Astrocyte (in vitro differentiated cells and primary cell): ENCODE results near the gene ACER1. TPM values are rescaled to one million over a fixed set of nuclear protein-coding genes. Genes with fewer than 3 reads are reported as not detected.

Experiments used
- DNase-seq: peaks from one replicate; pipeline ENCODE4 v3.0.0-alpha.2; 2010; ENCODE audit warnings: low read depth
- FAIRE-seq: peaks from 2 replicates; lab custom pipeline; 2011; peaks lifted over from hg19 to GRCh38; lab: Jason Lieb, UNC
- H2AFZ ChIP-seq: 2 replicates; pipeline ENCODE4 v1.6.0; 2012; ENCODE audit warnings: low read depth, low read length, inconsistent platforms
- H3K27ac ChIP-seq: 2 replicates; pipeline ENCODE4 v1.5.1; 2011; ENCODE audit warnings: low read depth, low read length, inconsistent platforms
- H3K27me3 ChIP-seq: 2 replicates; pipeline ENCODE4 v1.6.0; 2011; ENCODE audit warnings: low read length, inconsistent platforms; ENCODE audit not compliant: insufficient read depth
- H3K36me3 ChIP-seq: 2 replicates; pipeline ENCODE4 v1.5.1; 2011; ENCODE audit warnings: low read length, inconsistent platforms; ENCODE audit not compliant: insufficient read depth
- H3K4me1 ChIP-seq: 2 replicates; pipeline ENCODE4 v1.5.1; 2011; ENCODE audit warnings: low read length, inconsistent platforms; ENCODE audit not compliant: insufficient read depth
- H3K4me2 ChIP-seq: 2 replicates; pipeline ENCODE4 v1.6.0; 2012; ENCODE audit warnings: low read length, inconsistent platforms
- H3K4me3 ChIP-seq: 2 replicates; pipeline ENCODE4 v1.5.1; 2011; ENCODE audit warnings: low read depth, mild to moderate bottlenecking, low read length, inconsistent platforms; ENCODE audit not compliant: insufficient read depth
- H3K79me2 ChIP-seq: 2 replicates; pipeline ENCODE4 v1.6.0; 2012; ENCODE audit warnings: mild to moderate bottlenecking, low read length, inconsistent platforms; ENCODE audit not compliant: insufficient read depth
- H3K9ac ChIP-seq: 2 replicates; pipeline ENCODE4 v1.6.0; 2012; ENCODE audit warnings: mild to moderate bottlenecking, low read length, inconsistent platforms
- H3K9me3 ChIP-seq: 2 replicates; pipeline ENCODE4 v1.5.1; 2012; ENCODE audit warnings: low read depth, mild to moderate bottlenecking, low read length, inconsistent platforms; ENCODE audit not compliant: insufficient read depth
- H4K20me1 ChIP-seq: 2 replicates; pipeline ENCODE4 v1.6.0; 2012; ENCODE audit warnings: low read length, inconsistent platforms; ENCODE audit not compliant: insufficient read depth
- H3K27ac Mint-ChIP-seq: one replicate; pipeline ENCODE4 v1.8.0; 2021; ENCODE audit warnings: mild to moderate bottlenecking, mixed read lengths; ENCODE audit not compliant: unreplicated experiment
- H3K27me3 Mint-ChIP-seq: one replicate; pipeline ENCODE4 v1.8.0; 2021; ENCODE audit warnings: low read depth, mixed read lengths; ENCODE audit not compliant: unreplicated experiment
- H3K36me3 Mint-ChIP-seq: one replicate; pipeline ENCODE4 v1.8.0; 2021; ENCODE audit warnings: low read depth, mixed read lengths; ENCODE audit not compliant: unreplicated experiment
- H3K4me1 Mint-ChIP-seq: one replicate; pipeline ENCODE4 v1.8.0; 2021; ENCODE audit warnings: low read depth, mixed read lengths; ENCODE audit not compliant: unreplicated experiment
- H3K4me3 Mint-ChIP-seq: one replicate; pipeline ENCODE4 v1.8.0; 2021; ENCODE audit warnings: mild to moderate bottlenecking, moderate library complexity, mixed read lengths; ENCODE audit not compliant: unreplicated experiment
- H3K9me3 Mint-ChIP-seq: one replicate; pipeline ENCODE4 v1.8.0; 2021; ENCODE audit warnings: mild to moderate bottlenecking, mixed read lengths; ENCODE audit not compliant: unreplicated experiment
- CTCF ChIP-seq: IDR thresholded peaks from 2 replicates; pipeline ENCODE4 v1.5.1; 2011; ENCODE audit warnings: low read depth, mild to moderate bottlenecking, inconsistent platforms, low read length, moderate library complexity; ENCODE audit not compliant: insufficient read depth
- EZH2 ChIP-seq: IDR thresholded peaks from 2 replicates; pipeline ENCODE4 v1.6.1; 2012; ENCODE audit warnings: mild to moderate bottlenecking, low read length, inconsistent platforms; ENCODE audit not compliant: insufficient read depth
- total RNA-seq: library from RNA; stranded (reverse); gene quantifications from 2 replicates; pipeline ENCODE4 v1.2.1, GENCODE V29; 2021

ACER1 gene
- total RNA-seq, 1 donor from 2014 or later: not detected

GRCh38 chr19:6334490-6335285, 1.3 kb upstream of the ACER1 start:
- H3K27me3 ChIP-seq: no peaks in the 10 kb centered on the region
- H3K36me3 ChIP-seq: no peaks in the 10 kb centered on the region
- H3K27ac ChIP-seq: no peak overlapping the region
- H3K9me3 ChIP-seq: no peaks in the 10 kb centered on the region
- H3K79me2 ChIP-seq: no peaks in the 10 kb centered on the region
- no peak overlapping the region for H3K4me2 ChIP-seq
- Mint-ChIP-seq H3K4me3 (no peak overlapping the region), H3K9me3 (peaks cover 3% of the 10 kb centered on the region), H3K27ac (no peak overlapping the region), H3K4me1 (no peaks in the 10 kb centered on the region), H3K27me3 (peaks cover 3% of the 10 kb centered on the region), H3K36me3 (no peaks in the 10 kb centered on the region)
- DNase-seq (no peak), FAIRE-seq (no peak)
- no peak overlapping the region for H2AFZ ChIP-seq
- H4K20me1 ChIP-seq: no peaks in the 10 kb centered on the region
- TF ChIP-seq CTCF (no peak), EZH2 (no peak)
- H3K9ac ChIP-seq: no peak overlapping the region
- no peak overlapping the region for H3K4me3 ChIP-seq
- no peaks in the 10 kb centered on the region for H3K4me1 ChIP-seq

GRCh38 chr19:6326815-6327214, 6.6 kb downstream of the ACER1 start:
- Histone ChIP-seq H3K27me3 (peaks cover 6% of the 10 kb centered on the region), H3K4me2 (no peak overlapping the region), H4K20me1 (no peaks in the 10 kb centered on the region), H3K9ac (no peak overlapping the region), H2AFZ (no peak overlapping the region), H3K36me3 (no peaks in the 10 kb centered on the region), H3K9me3 (no peaks in the 10 kb centered on the region), H3K27ac (no peak overlapping the region), H3K4me3 (no peak overlapping the region), H3K4me1 (no peaks in the 10 kb centered on the region), H3K79me2 (no peaks in the 10 kb centered on the region)
- Mint-ChIP-seq H3K4me3 (no peak overlapping the region), H3K4me1 (no peaks in the 10 kb centered on the region), H3K9me3 (peaks cover 12% of the 10 kb centered on the region), H3K27me3 (peaks cover 16% of the 10 kb centered on the region), H3K27ac (no peak overlapping the region), H3K36me3 (no peaks in the 10 kb centered on the region)
- FAIRE-seq (no peak), DNase-seq (no peak)
- TF ChIP-seq CTCF: no peak
- no peak for TF ChIP-seq EZH2

- TF ChIP-seq CTCF: no peak
- no peak for TF ChIP-seq EZH2
- no peak for DNase-seq
- H3K4me1 ChIP-seq: no peaks in the 10 kb centered on the region
- Mint-ChIP-seq H3K4me1 (no peaks in the 10 kb centered on the region), H3K27me3 (peaks cover 13% of the 10 kb centered on the region), H3K36me3 (no peaks in the 10 kb centered on the region), H3K27ac (no peak overlapping the region), H3K4me3 (no peak overlapping the region), H3K9me3 (peaks cover 12% of the 10 kb centered on the region)
- H3K9ac ChIP-seq: no peak overlapping the region
- no peak overlapping the region for H3K4me3 ChIP-seq
- no peak overlapping the region for H3K27ac ChIP-seq
- no peaks in the 10 kb centered on the region for H3K79me2 ChIP-seq
- no peaks in the 10 kb centered on the region for H3K9me3 ChIP-seq
- H2AFZ ChIP-seq: no peak overlapping the region
- FAIRE-seq: no peak
- H3K27me3 ChIP-seq: peaks cover 8% of the 10 kb centered on the region
- H3K4me2 ChIP-seq: no peak overlapping the region
- no peaks in the 10 kb centered on the region for H4K20me1 ChIP-seq
- no peaks in the 10 kb centered on the region for H3K36me3 ChIP-seq
Observed at GRCh38 chr19:6325614-6326013, 7.8 kb downstream of the ACER1 start.
